ENCODE results near the gene SYAP1. TPM values are rescaled to one million over a fixed set of nuclear protein-coding genes. Genes with fewer than 3 reads are reported as not detected.

Gene SYAP1
- 10 to 100 TPM; 14.1 to 15.7 TPM for total RNA-seq

GRCh38 chrX:16719334-16720084 lies at the start of gene SYAP1:
Gene SYAP1 (plus strand): TSS chrX:16719612. CDS start chrX:16719725, 113 bp downstream.
- peak within 1 kb of the TSS; percentile 87 for H3K4me3 Mint-ChIP-seq
- DNase-seq, result peak; percentile 90
- peaks cover 24% of the 10 kb centered on the region for H3K4me1 Mint-ChIP-seq
- H3K9me3 Mint-ChIP-seq, result no peaks in the 10 kb centered on the region
- H3K27ac Mint-ChIP-seq, result peak within 1 kb of the TSS; percentile 98
- H3K27me3 Mint-ChIP-seq, result no peaks in the 10 kb centered on the region
- CTCF ChIA-PET, result interaction anchor here (0.6 kb wide), 2 partner anchors 102 to 1706 kb away, joined by 3 read pairs; partner anchors contain the start of gene CDKL5
- H3K36me3 Mint-ChIP-seq (ENCODE audit: low read depth), result no peaks in the 10 kb centered on the region
- POLR2A ChIA-PET, result no interaction called here

GRCh38 chrX:16671005-16671404 lies 48.4 kb upstream of the SYAP1 start:
- no peaks in the 10 kb centered on the region for H3K9me3 Mint-ChIP-seq
- H3K36me3 Mint-ChIP-seq (ENCODE audit: low read depth), result no peaks in the 10 kb centered on the region
- POLR2A ChIA-PET, result no interaction called here
- no peaks in the 10 kb centered on the region for H3K4me1 Mint-ChIP-seq
- H3K27ac Mint-ChIP-seq, result no peak overlapping the region
- H3K4me3 Mint-ChIP-seq, result no peak overlapping the region
- H3K27me3 Mint-ChIP-seq, result no peaks in the 10 kb centered on the region
- DNase-seq, result peak; percentile 42
- CTCF ChIA-PET, result interaction anchor here (0.6 kb wide), 1 partner anchor 703 kb away, joined by 4 read pairs; no protein-coding TSS in a partner anchor

GRCh38 chrX:16678689-16679088 lies 40.7 kb upstream of the SYAP1 start:
- Mint-ChIP-seq H3K27me3 (no peaks in the 10 kb centered on the region), H3K36me3 (ENCODE audit: low read depth) (no peaks in the 10 kb centered on the region), H3K4me3 (no peak overlapping the region), H3K27ac (no peak overlapping the region), H3K9me3 (no peaks in the 10 kb centered on the region), H3K4me1 (no peaks in the 10 kb centered on the region)
- ChIA-PET POLR2A (no interaction called here), CTCF (no interaction called here)
- DNase-seq, result no peak

- CTCF ChIA-PET, result interaction anchor here (1.6 kb wide), 1 partner anchor 12 kb away, joined by 3 read pairs; no protein-coding TSS in a partner anchor
These were observed 36.3 kb upstream of the SYAP1 start for GRCh38 chrX:16683007-16683664.

GRCh38 chrX:16687514-16687913 lies 31.9 kb upstream of the SYAP1 start:
- Mint-ChIP-seq H3K36me3 (ENCODE audit: low read depth) (no peaks in the 10 kb centered on the region), H3K9me3 (no peaks in the 10 kb centered on the region), H3K4me1 (no peaks in the 10 kb centered on the region), H3K27me3 (no peaks in the 10 kb centered on the region), H3K4me3 (no peak overlapping the region), H3K27ac (no peak overlapping the region)
- ChIA-PET POLR2A (no interaction called here), CTCF (interaction anchor here (0.6 to 1.5 kb wide), 2 partner anchors 10 to 63 kb away, joined by 3 read pairs; no protein-coding TSS in a partner anchor)
- no peak for DNase-seq

More at GRCh38 chrX:16683007-16683664, 36.3 kb upstream of the SYAP1 start:
- Mint-ChIP-seq H3K4me1 (no peaks in the 10 kb centered on the region), H3K27ac (no peak overlapping the region), H3K9me3 (no peaks in the 10 kb centered on the region), H3K36me3 (ENCODE audit: low read depth) (no peaks in the 10 kb centered on the region), H3K27me3 (no peaks in the 10 kb centered on the region), H3K4me3 (no peak overlapping the region)
- DNase-seq, result no peak
- POLR2A ChIA-PET, result no interaction called here

GRCh38 chrX:16695079-16695676 lies 24.2 kb upstream of the SYAP1 start:
- peak; percentile 60 for DNase-seq
- peaks cover 2% of the 10 kb centered on the region for H3K36me3 Mint-ChIP-seq (ENCODE audit: low read depth)
- peaks cover 1% of the 10 kb centered on the region for H3K4me1 Mint-ChIP-seq
- H3K4me3 Mint-ChIP-seq, result no peak overlapping the region
- H3K27me3 Mint-ChIP-seq, result no peaks in the 10 kb centered on the region
- POLR2A ChIA-PET, result no interaction called here
- CTCF ChIA-PET, result interaction anchor here (1.0 kb wide), 1 partner anchor 13 kb away, joined by 3 read pairs; no protein-coding TSS in a partner anchor
- no peak overlapping the region for H3K27ac Mint-ChIP-seq
- no peaks in the 10 kb centered on the region for H3K9me3 Mint-ChIP-seq

GRCh38 chrX:16696956-16697355 lies 22.5 kb upstream of the SYAP1 start:
- ChIA-PET CTCF (interaction anchor here (1.0 to 1.3 kb wide), 2 partner anchors 17 to 841 kb away, joined by 3 to 4 read pairs; no protein-coding TSS in a partner anchor), POLR2A (no interaction called here)
- Mint-ChIP-seq H3K27ac (no peak overlapping the region), H3K4me3 (no peak overlapping the region), H3K4me1 (peaks cover 1% of the 10 kb centered on the region), H3K36me3 (ENCODE audit: low read depth) (peaks cover 2% of the 10 kb centered on the region), H3K27me3 (no peaks in the 10 kb centered on the region), H3K9me3 (no peaks in the 10 kb centered on the region)
- DNase-seq, result no peak

GRCh38 chrX:16699389-16699788 lies 20.0 kb upstream of the SYAP1 start:
- H3K36me3 Mint-ChIP-seq (ENCODE audit: low read depth), result peaks cover 2% of the 10 kb centered on the region
- ChIA-PET CTCF (interaction anchor here (1.0 kb wide), 1 partner anchor 14 kb away, joined by 3 read pairs; no protein-coding TSS in a partner anchor), POLR2A (no interaction called here)
- H3K4me1 Mint-ChIP-seq, result peaks cover 1% of the 10 kb centered on the region
- no peaks in the 10 kb centered on the region for H3K27me3 Mint-ChIP-seq
- H3K4me3 Mint-ChIP-seq, result no peak overlapping the region
- no peak for DNase-seq
- H3K9me3 Mint-ChIP-seq, result no peaks in the 10 kb centered on the region
- no peak overlapping the region for H3K27ac Mint-ChIP-seq

- CTCF ChIA-PET, result no interaction called here
- Mint-ChIP-seq H3K4me1 (peaks cover 1% of the 10 kb centered on the region), H3K27me3 (no peaks in the 10 kb centered on the region), H3K9me3 (no peaks in the 10 kb centered on the region), H3K36me3 (ENCODE audit: low read depth) (peaks cover 2% of the 10 kb centered on the region), H3K4me3 (no peak overlapping the region), H3K27ac (no peak overlapping the region)
- POLR2A ChIA-PET, result no interaction called here
- no peak for DNase-seq
These were observed 18.7 kb upstream of the SYAP1 start for GRCh38 chrX:16700734-16701133.

GRCh38 chrX:16702700-16703599 lies 16.5 kb upstream of the SYAP1 start:
- Mint-ChIP-seq H3K4me1 (no peaks in the 10 kb centered on the region), H3K9me3 (no peaks in the 10 kb centered on the region), H3K36me3 (ENCODE audit: low read depth) (no peaks in the 10 kb centered on the region), H3K4me3 (no peak overlapping the region), H3K27ac (no peak overlapping the region), H3K27me3 (no peaks in the 10 kb centered on the region)
- no peak for DNase-seq
- CTCF ChIA-PET, result interaction anchor here (0.7 kb wide), 1 partner anchor 21 kb away, joined by 7 read pairs; no protein-coding TSS in a partner anchor
- POLR2A ChIA-PET, result no interaction called here

- Mint-ChIP-seq H3K27me3 (no peaks in the 10 kb centered on the region), H3K27ac (no peak overlapping the region), H3K36me3 (ENCODE audit: low read depth) (peaks cover 3% of the 10 kb centered on the region), H3K9me3 (no peaks in the 10 kb centered on the region), H3K4me3 (no peak overlapping the region), H3K4me1 (no peaks in the 10 kb centered on the region)
- CTCF ChIA-PET, result no interaction called here
- POLR2A ChIA-PET, result no interaction called here
- DNase-seq, result no peak
These were observed 14.0 kb upstream of the SYAP1 start for GRCh38 chrX:16705370-16705769.

GRCh38 chrX:16708016-16708415 lies 11.4 kb upstream of the SYAP1 start:
- no peak overlapping the region for H3K4me3 Mint-ChIP-seq
- peaks cover 3% of the 10 kb centered on the region for H3K36me3 Mint-ChIP-seq (ENCODE audit: low read depth)
- POLR2A ChIA-PET, result no interaction called here
- no peak for DNase-seq
- no peaks in the 10 kb centered on the region for H3K9me3 Mint-ChIP-seq
- CTCF ChIA-PET, result no interaction called here
- peaks cover 12% of the 10 kb centered on the region for H3K4me1 Mint-ChIP-seq
- H3K27ac Mint-ChIP-seq, result no peak overlapping the region
- H3K27me3 Mint-ChIP-seq, result no peaks in the 10 kb centered on the region
